ENCODE measurements around the gene CTSD. TPM values are rescaled to one million over a fixed set of nuclear protein-coding genes. Genes with fewer than 3 reads are reported as not detected.

Gene CTSD
- total RNA-seq, 5 donors from 2014 or later (not counting 1 experiment from before 2014, with no cell fraction given), result 91.9 to 187 (median 163) TPM

GRCh38 chr11:1782831-1783724 lies 19.4 kb upstream of the CTSD start:
- Mint-ChIP-seq H3K27me3 (peaks cover 0 to 3% of the 10 kb centered on the region in 2 donors), H3K27ac (no peak overlapping the region), H3K36me3 (no peaks in the 10 kb centered on the region), H3K9me3 (no peaks in the 10 kb centered on the region), H3K4me3 (no peak overlapping the region), H3K4me1 (peaks cover 0 to 6% (median 0%) of the 10 kb centered on the region in 3 donors)
- Histone ChIP-seq H3K36me3 (ENCODE audit: control insufficient read depth in 2 of 2, extremely low read depth in 1 of 2, insufficient read depth in 1 of 2, low read length in 1 of 2) (no peaks in the 10 kb centered on the region), H3K4me3 (ENCODE audit: control insufficient read depth in 1 of 2, extremely low read depth in 1 of 2, low read length in 1 of 2) (no peak overlapping the region), H3K27me3 (replicated peaks in 1 of 2; ENCODE audit: control insufficient read depth in 2 of 2, extremely low read depth in 1 of 2, insufficient read depth in 2 of 2, low read length in 1 of 2) (peaks cover 0 to 24% of the 10 kb centered on the region in 2 experiments), H3K27ac (ENCODE audit: low read length) (no peak overlapping the region), H3K4me1 (ENCODE audit: control insufficient read depth in 1 of 2, extremely low read depth in 1 of 2, insufficient read depth in 2 of 2, low read length in 2 of 2) (peaks cover 0 to 5% of the 10 kb centered on the region in 2 experiments), H3K9me3 (no peaks in the 10 kb centered on the region)
- POLR2A ChIA-PET, result no interaction called here
- ATAC-seq (replicated peaks in 1 of 4) (no peak), DNase-seq (no peak)
- CTCF ChIA-PET, result interaction anchor here in 1 of 2 donors (0.5 kb wide), 1 partner anchor 18 kb away, joined by 4 read pairs; no protein-coding TSS in a partner anchor
- WGBS (ENCODE audit: insufficient coverage), result 84% methylated on average over 14 of the region's 20 CpGs

GRCh38 chr11:1782031-1782590 lies 18.4 kb upstream of the CTSD start:
- ChIA-PET POLR2A (no interaction called here), CTCF (no interaction called here)
- H3K4me1 Mint-ChIP-seq, result peaks cover 0 to 6% (median 0%) of the 10 kb centered on the region in 3 donors
- no peak overlapping the region for H3K27ac Mint-ChIP-seq
- Histone ChIP-seq H3K9me3 (no peaks in the 10 kb centered on the region), H3K27ac (ENCODE audit: low read length) (no peak overlapping the region), H3K27me3 (replicated peaks in 1 of 2; ENCODE audit: control insufficient read depth in 2 of 2, extremely low read depth in 1 of 2, insufficient read depth in 2 of 2, low read length in 1 of 2) (peaks cover 0 to 32% of the 10 kb centered on the region in 2 experiments), H3K36me3 (ENCODE audit: control insufficient read depth in 2 of 2, extremely low read depth in 1 of 2, insufficient read depth in 1 of 2, low read length in 1 of 2) (no peaks in the 10 kb centered on the region), H3K4me3 (ENCODE audit: control insufficient read depth in 1 of 2, extremely low read depth in 1 of 2, low read length in 1 of 2) (no peak overlapping the region), H3K4me1 (ENCODE audit: control insufficient read depth in 1 of 2, extremely low read depth in 1 of 2, insufficient read depth in 2 of 2, low read length in 2 of 2) (peaks cover 0 to 6% of the 10 kb centered on the region in 2 experiments)
- WGBS (ENCODE audit: insufficient coverage), result 86% methylated on average over 13 of the region's 13 CpGs
- ATAC-seq (replicated peaks in 1 of 4) (no peak), DNase-seq (no peak)
- no peaks in the 10 kb centered on the region for H3K36me3 Mint-ChIP-seq
- H3K9me3 Mint-ChIP-seq, result no peaks in the 10 kb centered on the region
- no peak overlapping the region for H3K4me3 Mint-ChIP-seq
- peaks cover 0 to 3% of the 10 kb centered on the region in 2 donors for H3K27me3 Mint-ChIP-seq

- Histone ChIP-seq H3K36me3 (ENCODE audit: control insufficient read depth in 2 of 2, extremely low read depth in 1 of 2, insufficient read depth in 1 of 2, low read length in 1 of 2) (no peaks in the 10 kb centered on the region), H3K27ac (ENCODE audit: low read length) (no peak overlapping the region), H3K4me3 (ENCODE audit: control insufficient read depth in 1 of 2, extremely low read depth in 1 of 2, low read length in 1 of 2) (no peak overlapping the region), H3K27me3 (replicated peaks in 1 of 2; ENCODE audit: control insufficient read depth in 2 of 2, extremely low read depth in 1 of 2, insufficient read depth in 2 of 2, low read length in 1 of 2) (peaks cover 0 to 32% of the 10 kb centered on the region in 2 experiments), H3K9me3 (no peaks in the 10 kb centered on the region), H3K4me1 (ENCODE audit: control insufficient read depth in 1 of 2, extremely low read depth in 1 of 2, insufficient read depth in 2 of 2, low read length in 2 of 2) (peaks cover 0 to 6% of the 10 kb centered on the region in 2 experiments)
- CTCF ChIA-PET, result no interaction called here
- Mint-ChIP-seq H3K36me3 (no peaks in the 10 kb centered on the region), H3K4me1 (peaks cover 0 to 6% (median 0%) of the 10 kb centered on the region in 3 donors), H3K9me3 (no peaks in the 10 kb centered on the region), H3K27ac (no peak overlapping the region), H3K4me3 (no peak overlapping the region), H3K27me3 (peaks cover 0 to 3% of the 10 kb centered on the region in 2 donors)
- ATAC-seq (replicated peaks in 1 of 4) (no peak), DNase-seq (no peak)
- WGBS (ENCODE audit: insufficient coverage), result 77% methylated on average over 9 of the region's 9 CpGs
- POLR2A ChIA-PET, result no interaction called here
Measured at GRCh38 chr11:1781593-1781975, 17.9 kb upstream of the CTSD start.

GRCh38 chr11:1780700-1781592 lies 17.2 kb upstream of the CTSD start:
- Histone ChIP-seq H3K27ac (ENCODE audit: low read length) (no peak overlapping the region), H3K4me1 (ENCODE audit: control insufficient read depth in 1 of 2, extremely low read depth in 1 of 2, insufficient read depth in 2 of 2, low read length in 2 of 2) (peaks cover 0 to 6% of the 10 kb centered on the region in 2 experiments)
- CTCF ChIA-PET, result no interaction called here

GRCh38 chr11:1779806-1780699 lies 16.3 kb upstream of the CTSD start:
- no peaks in the 10 kb centered on the region for H3K9me3 ChIP-seq
- WGBS (ENCODE audit: insufficient coverage), result 87% methylated on average over 31 of the region's 34 CpGs
- Mint-ChIP-seq H3K9me3 (no peaks in the 10 kb centered on the region), H3K27me3 (peaks cover 0 to 3% of the 10 kb centered on the region in 2 donors), H3K36me3 (no peaks in the 10 kb centered on the region), H3K27ac (no peak overlapping the region), H3K4me1 (peaks cover 0 to 6% (median 0%) of the 10 kb centered on the region in 3 donors), H3K4me3 (no peak overlapping the region)
- POLR2A ChIA-PET, result interaction anchor here in 1 of 2 donors (0.6 kb wide), 1 partner anchor 62 kb away, joined by 5 read pairs; no protein-coding TSS in a partner anchor
- peaks cover 0 to 6% of the 10 kb centered on the region in 2 experiments for H3K4me1 ChIP-seq (ENCODE audit: control insufficient read depth in 1 of 2, extremely low read depth in 1 of 2, insufficient read depth in 2 of 2, low read length in 2 of 2)
- DNase-seq (no peak), ATAC-seq (replicated peaks in 1 of 4) (no peak)
- peaks cover 0 to 32% of the 10 kb centered on the region in 2 experiments for H3K27me3 ChIP-seq (replicated peaks in 1 of 2; ENCODE audit: control insufficient read depth in 2 of 2, extremely low read depth in 1 of 2, insufficient read depth in 2 of 2, low read length in 1 of 2)
- H3K4me3 ChIP-seq (ENCODE audit: control insufficient read depth in 1 of 2, extremely low read depth in 1 of 2, low read length in 1 of 2), result no peak overlapping the region
- CTCF ChIA-PET, result no interaction called here
- H3K36me3 ChIP-seq (ENCODE audit: control insufficient read depth in 2 of 2, extremely low read depth in 1 of 2, insufficient read depth in 1 of 2, low read length in 1 of 2), result no peaks in the 10 kb centered on the region
- H3K27ac ChIP-seq (ENCODE audit: low read length), result no peak overlapping the region

More at GRCh38 chr11:1780700-1781592, 17.2 kb upstream of the CTSD start:
- Histone ChIP-seq H3K9me3 (no peaks in the 10 kb centered on the region), H3K27me3 (replicated peaks in 1 of 2; ENCODE audit: control insufficient read depth in 2 of 2, extremely low read depth in 1 of 2, insufficient read depth in 2 of 2, low read length in 1 of 2) (peaks cover 0 to 32% of the 10 kb centered on the region in 2 experiments), H3K4me3 (ENCODE audit: control insufficient read depth in 1 of 2, extremely low read depth in 1 of 2, low read length in 1 of 2) (no peak overlapping the region), H3K36me3 (ENCODE audit: control insufficient read depth in 2 of 2, extremely low read depth in 1 of 2, insufficient read depth in 1 of 2, low read length in 1 of 2) (no peaks in the 10 kb centered on the region)
- DNase-seq (peak in 1 of 35 experiments; percentile 39), ATAC-seq (replicated peaks in 1 of 4) (no peak)
- H3K36me3 Mint-ChIP-seq, result no peaks in the 10 kb centered on the region
- H3K4me1 Mint-ChIP-seq, result peaks cover 0 to 6% (median 0%) of the 10 kb centered on the region in 3 donors
- H3K9me3 Mint-ChIP-seq, result no peaks in the 10 kb centered on the region
- 75% methylated on average over 21 of the region's 25 CpGs for WGBS (ENCODE audit: insufficient coverage)
- POLR2A ChIA-PET, result interaction anchor here in 1 of 2 donors (0.6 kb wide), 1 partner anchor 63 kb away, joined by 5 read pairs; no protein-coding TSS in a partner anchor
- H3K4me3 Mint-ChIP-seq, result no peak overlapping the region
- peaks cover 0 to 3% of the 10 kb centered on the region in 2 donors for H3K27me3 Mint-ChIP-seq
- H3K27ac Mint-ChIP-seq, result no peak overlapping the region
